ENCODE measurements around the gene JAKMIP3.

Gene JAKMIP3

GRCh38 chr10:132047575-132048293 lies 18.0 kb upstream of the JAKMIP3 start:
- ATAC-seq = no peak

GRCh38 chr10:132048294-132048667 lies 17.5 kb upstream of the JAKMIP3 start:
- TF ChIP-seq CSDC2 (CRISPR knock-in tag; IDR thresholded peaks at IDR 0.05) = no peak
- TF ChIP-seq CSRNP3 (CRISPR knock-in tag; IDR thresholded peaks at IDR 0.05) = no peak
- no peak for TF ChIP-seq ISL1 (CRISPR knock-in tag; IDR thresholded peaks at IDR 0.05)
- no peak for TF ChIP-seq OSR1 (CRISPR knock-in tag; IDR thresholded peaks at IDR 0.05)
- no peak for TF ChIP-seq BACH2 (CRISPR knock-in tag; IDR thresholded peaks at IDR 0.05; ENCODE audit: borderline replicate concordance)
- TF ChIP-seq POU6F1 (CRISPR knock-in tag; IDR thresholded peaks at IDR 0.05; ENCODE audit: borderline replicate concordance, low read depth) = no peak
- TF ChIP-seq ZNF8 (CRISPR knock-in tag; IDR thresholded peaks at IDR 0.05) = no peak
- no peak for TF ChIP-seq PATZ1 (CRISPR knock-in tag; IDR thresholded peaks at IDR 0.05; ENCODE audit: borderline replicate concordance)
- no peak for TF ChIP-seq ZNF565 (CRISPR knock-in tag; conservative IDR thresholded peaks at IDR 0.05; ENCODE audit: low read depth)
- TF ChIP-seq ARNTL (CRISPR knock-in tag; IDR thresholded peaks at IDR 0.05; ENCODE audit: borderline replicate concordance, low read depth) = no peak
- no peak for TF ChIP-seq TOX (CRISPR knock-in tag; IDR thresholded peaks at IDR 0.05; ENCODE audit: borderline replicate concordance)
- TF ChIP-seq CREB5 (CRISPR knock-in tag; IDR thresholded peaks at IDR 0.05; ENCODE audit: low read depth) = no peak
- no peak for TF ChIP-seq ZFP30 (CRISPR knock-in tag; IDR thresholded peaks at IDR 0.05)
- TF ChIP-seq PPARA (CRISPR knock-in tag; IDR thresholded peaks at IDR 0.05; ENCODE audit: borderline replicate concordance) = no peak
- ATAC-seq = no peak

More at GRCh38 chr10:132047575-132048293, 18.0 kb upstream of the JAKMIP3 start:
- TF ChIP-seq ZNF70 (CRISPR knock-in tag; IDR thresholded peaks at IDR 0.05) = no peak
- no peak for TF ChIP-seq TOX (CRISPR knock-in tag; IDR thresholded peaks at IDR 0.05; ENCODE audit: borderline replicate concordance)
- TF ChIP-seq ZNF565 (CRISPR knock-in tag; conservative IDR thresholded peaks at IDR 0.05; ENCODE audit: low read depth) = no peak

- ATAC-seq = no peak
- TF ChIP-seq BACH2 (CRISPR knock-in tag; IDR thresholded peaks at IDR 0.05; ENCODE audit: borderline replicate concordance) (no peak), ISL1 (CRISPR knock-in tag; IDR thresholded peaks at IDR 0.05) (no peak), GLIS3 (CRISPR knock-in tag; IDR thresholded peaks at IDR 0.05) (no peak), ZNF565 (CRISPR knock-in tag; conservative IDR thresholded peaks at IDR 0.05; ENCODE audit: low read depth) (no peak), TOX (CRISPR knock-in tag; IDR thresholded peaks at IDR 0.05; ENCODE audit: borderline replicate concordance) (no peak), CSDC2 (CRISPR knock-in tag; IDR thresholded peaks at IDR 0.05) (no peak), CREB5 (CRISPR knock-in tag; IDR thresholded peaks at IDR 0.05; ENCODE audit: low read depth) (no peak), TSHZ2 (CRISPR knock-in tag; IDR thresholded peaks at IDR 0.05) (no peak), ZC3H10 (CRISPR knock-in tag; IDR thresholded peaks at IDR 0.05) (no peak), ZNF8 (CRISPR knock-in tag; IDR thresholded peaks at IDR 0.05) (no peak), ARNTL (CRISPR knock-in tag; IDR thresholded peaks at IDR 0.05; ENCODE audit: borderline replicate concordance, low read depth) (no peak), ZFP30 (CRISPR knock-in tag; IDR thresholded peaks at IDR 0.05) (no peak), ZFP3 (CRISPR knock-in tag; IDR thresholded peaks at IDR 0.05) (no peak), RARB (CRISPR knock-in tag; IDR thresholded peaks at IDR 0.05) (no peak), OSR1 (CRISPR knock-in tag; IDR thresholded peaks at IDR 0.05) (no peak)
Observed at GRCh38 chr10:132050191-132050590, 15.6 kb upstream of the JAKMIP3 start.

All from SK-N-SH treated with all-trans-retinoic acid at 6 μM for 48 hours (cell line).